Measurements from ENCODE around the gene ZNF432.

DNA sequence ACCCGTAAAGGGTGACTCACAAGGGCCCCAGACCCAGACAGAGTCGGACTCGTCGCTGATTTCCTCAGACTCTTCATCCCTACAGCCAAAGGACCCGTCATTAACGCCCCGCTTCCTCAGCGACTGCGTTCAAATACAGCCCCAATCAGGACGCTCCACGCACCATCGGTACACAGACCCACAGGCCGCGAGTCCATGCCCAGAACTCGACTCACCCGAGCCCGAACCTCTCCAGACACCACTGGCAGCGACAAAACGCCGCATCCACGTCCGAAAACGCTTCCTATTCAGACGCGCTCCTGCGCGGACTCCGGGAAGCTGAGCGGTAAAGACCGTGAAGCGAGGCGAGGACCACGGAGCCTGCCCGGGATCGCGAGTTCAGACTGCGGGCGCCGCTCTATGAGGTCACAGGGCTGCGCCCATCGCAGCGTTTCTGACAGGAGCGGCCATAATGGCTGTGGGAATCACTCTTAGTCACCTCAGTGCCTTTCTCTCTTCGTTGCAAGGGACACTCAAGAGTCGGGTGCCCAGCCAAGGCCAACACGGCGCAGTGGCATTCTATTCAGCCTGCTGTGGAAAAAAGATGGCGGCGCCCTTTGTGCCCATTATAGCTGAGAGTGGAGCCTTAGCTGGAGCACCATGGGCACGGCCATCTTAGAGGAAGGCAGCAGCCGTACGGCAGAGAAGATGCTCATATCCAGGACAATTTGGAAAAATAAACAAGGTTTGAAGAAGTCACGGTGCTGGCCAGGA lies 20.4 kb downstream of the ZNF432 start, which contains the start of gene ZNF614:
- TF ChIP-seq EP300 (IDR thresholded peaks at IDR 0.05) (no peak), POLR2A (IDR thresholded peaks at IDR 0.05) (no peak)
